ENCODE data around the gene BTAF1. TPM values are rescaled to one million over a fixed set of nuclear protein-coding genes. Genes with fewer than 3 reads are reported as not detected.

BTAF1 gene
- total RNA-seq, 2 experiments from 2014 or later, result 50.0 to 52.4 TPM

- POLR2A ChIA-PET, result interaction anchor here (0.6 to 2.6 kb wide), 3 partner anchors 10 to 114 kb away, joined by 3 to 27 read pairs (median 6); partner anchors contain the start of gene BTAF1
- CTCF ChIA-PET, result interaction anchor here (0.9 to 2.6 kb wide), 3 partner anchors 20 to 995 kb away, joined by 3 to 7 read pairs (median 3); no protein-coding TSS in a partner anchor
Measured at GRCh38 chr10:91907033-91907594, 16.5 kb upstream of the BTAF1 start.

- CTCF ChIA-PET, result interaction anchor here (0.7 to 2.6 kb wide), 8 partner anchors 10 to 149 kb away, joined by 3 to 7 read pairs (median 4); no protein-coding TSS in a partner anchor
- POLR2A ChIA-PET, result interaction anchor here (0.6 to 2.6 kb wide), 5 partner anchors 16 to 115 kb away, joined by 5 to 27 read pairs (median 6); partner anchors contain the start of genes BTAF1 and TNKS2
Measured at GRCh38 chr10:91907914-91908336, 15.6 kb upstream of the BTAF1 start.

- ChIA-PET CTCF (interaction anchor here (0.7 to 2.6 kb wide), 8 partner anchors 10 to 150 kb away, joined by 3 to 7 read pairs (median 4); no protein-coding TSS in a partner anchor), POLR2A (interaction anchor here (0.6 to 2.6 kb wide), 4 partner anchors 15 to 111 kb away, joined by 3 to 27 read pairs (median 6); partner anchors contain the start of genes BTAF1 and TNKS2)
Measured at GRCh38 chr10:91908337-91909116, 15.0 kb upstream of the BTAF1 start.

GRCh38 chr10:91909117-91909677, 14.4 kb upstream of the BTAF1 start, which contains the start of gene FGFBP3:
FGFBP3 (minus strand) TSS chr10:91909486; CDS start chr10:91908969, 517 bp downstream.
- POLR2A ChIA-PET, result interaction anchor here (1.5 to 2.6 kb wide), 3 partner anchors 14 to 112 kb away, joined by 5 to 27 read pairs (median 7); partner anchors contain the start of genes BTAF1 and TNKS2
- CTCF ChIA-PET, result interaction anchor here (1.2 to 2.6 kb wide), 2 partner anchors 20 to 22 kb away, joined by 4 to 7 read pairs; no protein-coding TSS in a partner anchor

GRCh38 chr10:91910467-91910866, 13.1 kb upstream of the BTAF1 start:
- ChIA-PET CTCF (interaction anchor here (0.9 kb wide), 1 partner anchor 152 kb away, joined by 3 read pairs; no protein-coding TSS in a partner anchor), POLR2A (interaction anchor here (0.6 to 1.3 kb wide), 2 partner anchors 13 to 49 kb away, joined by 3 to 5 read pairs; partner anchors contain the start of gene BTAF1)

GRCh38 chr10:91919651-91920050, 3.9 kb upstream of the BTAF1 start:
- CTCF ChIA-PET, result no interaction called here
- POLR2A ChIA-PET, result no interaction called here

- ChIA-PET CTCF (interaction anchor here (0.9 to 1.3 kb wide), 2 partner anchors 9 to 14 kb away, joined by 3 read pairs; no protein-coding TSS in a partner anchor), POLR2A (interaction anchor here (0.6 to 3.4 kb wide), 10 partner anchors 8 to 668 kb away, joined by 3 to 27 read pairs (median 4); partner anchors contain the start of genes FGFBP3, KIF11 and TNKS2)
Measured at GRCh38 chr10:91924212-91925021, 847 bp downstream of the BTAF1 start.

- ChIA-PET POLR2A (interaction anchor here (3.4 kb wide), 1 partner anchor 17 kb away, joined by 27 read pairs; the partner anchor contains the start of gene FGFBP3), CTCF (no interaction called here)
Measured at GRCh38 chr10:91925022-91925320, 1.4 kb downstream of the BTAF1 start.

- POLR2A ChIA-PET, result no interaction called here
- CTCF ChIA-PET, result no interaction called here
Measured at GRCh38 chr10:91930939-91931338, 7.4 kb downstream of the BTAF1 start.

GRCh38 chr10:91931526-91932190, 8.1 kb downstream of the BTAF1 start:
- CTCF ChIA-PET, result no interaction called here
- POLR2A ChIA-PET, result interaction anchor here (1.5 kb wide), 1 partner anchor 8 kb away, joined by 3 read pairs; the partner anchor contains the start of gene BTAF1

GRCh38 chr10:91932737-91933136, 9.2 kb downstream of the BTAF1 start:
- ChIA-PET POLR2A (interaction anchor here (0.6 to 1.5 kb wide), 2 partner anchors 9 to 20 kb away, joined by 3 read pairs; partner anchors contain the start of gene BTAF1), CTCF (no interaction called here)

GRCh38 chr10:91935886-91936285, 12.3 kb downstream of the BTAF1 start:
- CTCF ChIA-PET, result no interaction called here
- POLR2A ChIA-PET, result interaction anchor here (0.6 to 1.1 kb wide), 4 partner anchors 12 to 619 kb away, joined by 3 to 6 read pairs (median 3); partner anchors contain the start of genes BTAF1 and TNKS2

GRCh38 chr10:91939653-91940052, 16.1 kb downstream of the BTAF1 start:
- CTCF ChIA-PET, result no interaction called here
- POLR2A ChIA-PET, result no interaction called here

- CTCF ChIA-PET, result no interaction called here
- POLR2A ChIA-PET, result interaction anchor here (0.9 to 1.3 kb wide), 2 partner anchors 18 to 22 kb away, joined by 4 to 5 read pairs; partner anchors contain the start of gene BTAF1
Measured at GRCh38 chr10:91941426-91941825, 17.9 kb downstream of the BTAF1 start.

GRCh38 chr10:91944880-91945630, 21.5 kb downstream of the BTAF1 start:
- CTCF ChIA-PET, result interaction anchor here (1.1 kb wide), 1 partner anchor 22 kb away, joined by 3 read pairs; the partner anchor contains the start of gene BTAF1

GRCh38 chr10:91953600-91954160, 30.1 kb downstream of the BTAF1 start:
- CTCF ChIA-PET, result interaction anchor here (0.7 kb wide), 1 partner anchor 60 kb away, joined by 3 read pairs; no protein-coding TSS in a partner anchor
- POLR2A ChIA-PET, result interaction anchor here (0.7 kb wide), 1 partner anchor 21 kb away, joined by 3 read pairs; no protein-coding TSS in a partner anchor

More at GRCh38 chr10:91944880-91945630, 21.5 kb downstream of the BTAF1 start:
- POLR2A ChIA-PET, result no interaction called here

- POLR2A ChIA-PET, result no interaction called here
- CTCF ChIA-PET, result no interaction called here
Measured at GRCh38 chr10:91955114-91955513, 31.5 kb downstream of the BTAF1 start.

Data from activated CD8-positive, alpha-beta memory T cell treated with anti-CD3 and anti-CD28 coated beads for 36 hours (primary cell).